22Rv1 (cell line): ENCODE results near the gene XRN2.

Source experiments
- ZFX ChIP-seq: fragments of 450-650 bp; IDR thresholded peaks from 2 replicates; pipeline ENCODE4 v1.6.1; 2017; ENCODE audit warnings: antibody characterized with exemption, borderline replicate concordance
- TF ChIP-seq, protein P1 (sequence below): fragments of 450-650 bp; IDR thresholded peaks from 2 replicates; pipeline ENCODE4 v1.5.1; 2017; ENCODE audit warnings: mild to moderate bottlenecking

GRCh38 chr20:21387528-21387927, 84.4 kb downstream of the XRN2 start:
- TF ChIP-seq, protein P1, sequence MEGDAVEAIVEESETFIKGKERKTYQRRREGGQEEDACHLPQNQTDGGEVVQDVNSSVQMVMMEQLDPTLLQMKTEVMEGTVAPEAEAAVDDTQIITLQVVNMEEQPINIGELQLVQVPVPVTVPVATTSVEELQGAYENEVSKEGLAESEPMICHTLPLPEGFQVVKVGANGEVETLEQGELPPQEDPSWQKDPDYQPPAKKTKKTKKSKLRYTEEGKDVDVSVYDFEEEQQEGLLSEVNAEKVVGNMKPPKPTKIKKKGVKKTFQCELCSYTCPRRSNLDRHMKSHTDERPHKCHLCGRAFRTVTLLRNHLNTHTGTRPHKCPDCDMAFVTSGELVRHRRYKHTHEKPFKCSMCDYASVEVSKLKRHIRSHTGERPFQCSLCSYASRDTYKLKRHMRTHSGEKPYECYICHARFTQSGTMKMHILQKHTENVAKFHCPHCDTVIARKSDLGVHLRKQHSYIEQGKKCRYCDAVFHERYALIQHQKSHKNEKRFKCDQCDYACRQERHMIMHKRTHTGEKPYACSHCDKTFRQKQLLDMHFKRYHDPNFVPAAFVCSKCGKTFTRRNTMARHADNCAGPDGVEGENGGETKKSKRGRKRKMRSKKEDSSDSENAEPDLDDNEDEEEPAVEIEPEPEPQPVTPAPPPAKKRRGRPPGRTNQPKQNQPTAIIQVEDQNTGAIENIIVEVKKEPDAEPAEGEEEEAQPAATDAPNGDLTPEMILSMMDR, result no peak
- no peak for TF ChIP-seq ZFX
